Smooth muscle cell (in vitro differentiated cells): Measurements from ENCODE around the gene CAND2. TPM values are rescaled to one million over a fixed set of nuclear protein-coding genes. Genes with fewer than 3 reads are reported as not detected.
A peak's percentile ranks its signal among the peaks of the same experiment; 100 is the strongest.
"Not testable (repeated sequence)": the region's sequence is repeated elsewhere in the genome, so short reads cannot be mapped to it uniquely, and the experiment has no call there.

Source experiments
- DNase-seq: peaks from one replicate; lab custom pipeline; 2025; ENCODE audit not compliant: unreplicated experiment; lab: John Stamatoyannopoulos, UW
- H2AFZ ChIP-seq: fragments of 200-600 bp; sonication (generic); 2 replicates; pipeline ENCODE4 v1.6.0; 2016; ENCODE audit warnings: antibody characterized with exemption, low read depth, mild to moderate bottlenecking
- H3F3A ChIP-seq: fragments of 200-600 bp; sonication (generic); 2 replicates; pipeline ENCODE4 v1.6.0; 2017; ENCODE audit warnings: antibody characterized with exemption, low read depth
- H3K27ac ChIP-seq: fragments of 200-600 bp; sonication (generic); 2 replicates; pipeline ENCODE4 v1.5.1; 2016; ENCODE audit warnings: low read depth, mild to moderate bottlenecking
- H3K27me3 ChIP-seq: fragments of 200-600 bp; sonication (generic); 2 replicates; pipeline ENCODE4 v1.6.1; 2016; ENCODE audit warnings: low read depth, mild to moderate bottlenecking
- H3K36me3 ChIP-seq: fragments of 200-600 bp; sonication (generic); 2 replicates; pipeline ENCODE4 v1.5.1; 2016; ENCODE audit warnings: low read depth
- H3K4me1 ChIP-seq: fragments of 200-600 bp; sonication (generic); 2 replicates; pipeline ENCODE4 v1.5.1; 2016; ENCODE audit warnings: low read depth
- H3K4me2 ChIP-seq: fragments of 200-600 bp; sonication (generic); 2 replicates; pipeline ENCODE4 v1.6.0; 2016; ENCODE audit warnings: mild to moderate bottlenecking
- H3K4me3 ChIP-seq: fragments of 200-600 bp; sonication (generic); 2 replicates; pipeline ENCODE4 v1.5.1; 2016; ENCODE audit warnings: mild to moderate bottlenecking
- H3K79me2 ChIP-seq: fragments of 200-600 bp; sonication (generic); 2 replicates; pipeline ENCODE4 v1.6.0; 2016; ENCODE audit warnings: low read depth, mild to moderate bottlenecking
- H3K9ac ChIP-seq: fragments of 200-600 bp; sonication (generic); 2 replicates; pipeline ENCODE4 v1.6.0; 2016; ENCODE audit warnings: low read depth
- H3K9me3 ChIP-seq: fragments of 200-600 bp; sonication (generic); replicated peaks from 2 replicates; pipeline ENCODE4 v1.5.1; 2016; ENCODE audit warnings: low read depth
- H4K20me1 ChIP-seq: fragments of 200-600 bp; sonication (generic); 2 replicates; pipeline ENCODE4 v1.6.0; 2016; ENCODE audit warnings: low read depth
- CTCF ChIP-seq: fragments of 200-600 bp; sonication (generic); IDR thresholded peaks from 2 replicates; pipeline ENCODE4 v1.5.1; 2017; ENCODE audit warnings: borderline replicate concordance, mild to moderate bottlenecking, antibody characterized with exemption; ENCODE audit not compliant: insufficient read depth, poor library complexity, severe bottlenecking
- WGBS: methylation state at CpG from one replicate; pipeline ENCODE4 v1.1.7; 2016; ENCODE audit warnings: low lambda C conversion rate; 5-methylcytosine and 5-hydroxymethylcytosine counted together
- polyA plus RNA-seq: library from polyadenylated mRNA; unstranded; fragments of >200 nt; fragmentation: Nextera tagmentation; extraction: Ambion mirVana; gene quantifications from 2 replicates; pipeline ENCODE4 v1.2.1, GENCODE V29; 2016
- total RNA-seq: library from RNA; depleted of rRNA; stranded (reverse); fragments of >200 nt; gene quantifications from 2 replicates; pipeline ENCODE4 v1.2.3, GENCODE V29; 2014

CAND2 gene
- total and polyA plus RNA-seq, 2 experiments from 2014 or later = 2.1 to 2.7 TPM

- Histone ChIP-seq H3K79me2 (peaks cover 47% of the 10 kb centered on the region), H3K9me3 (no peaks in the 10 kb centered on the region), H3K36me3 (peaks cover 6% of the 10 kb centered on the region), H3K9ac (no peak overlapping the region), H3K4me3 (no peak overlapping the region), H3F3A (peaks cover 38% of the 10 kb centered on the region), H3K4me1 (peaks cover 32% of the 10 kb centered on the region), H3K4me2 (peak overlapping the region; percentile 99), H3K27me3 (no peaks in the 10 kb centered on the region), H3K27ac (peak overlapping the region; percentile 7), H4K20me1 (peaks cover 83% of the 10 kb centered on the region), H2AFZ (no peak overlapping the region)
- TF ChIP-seq CTCF = no peak
- 89% methylated on average over 6 of the region's 6 CpGs for WGBS
- no peak for DNase-seq
These were observed 41.0 kb downstream of the CAND2 start for GRCh38 chr3:12837295-12837986.

GRCh38 chr3:12838179-12838965, 41.9 kb downstream of the CAND2 start:
- Histone ChIP-seq H3K4me2 (peak overlapping the region; percentile 99), H3K4me3 (no peak overlapping the region), H3K9ac (peak overlapping the region; percentile 3), H3K79me2 (peaks cover 47% of the 10 kb centered on the region), H3F3A (peaks cover 32% of the 10 kb centered on the region), H4K20me1 (peaks cover 76% of the 10 kb centered on the region), H2AFZ (no peak overlapping the region), H3K27ac (peak overlapping the region; percentile 4), H3K36me3 (peaks cover 6% of the 10 kb centered on the region), H3K27me3 (no peaks in the 10 kb centered on the region), H3K4me1 (peaks cover 32% of the 10 kb centered on the region), H3K9me3 (no peaks in the 10 kb centered on the region)
- TF ChIP-seq CTCF = no peak
- 83% methylated on average over 13 of the region's 13 CpGs for WGBS
- no peak for DNase-seq

GRCh38 chr3:12839156-12839946, 42.9 kb downstream of the CAND2 start:
- H3K4me2 ChIP-seq = peak overlapping the region; percentile 99
- peaks cover 6% of the 10 kb centered on the region for H3K36me3 ChIP-seq
- peak overlapping the region; percentile 95 for H3K27ac ChIP-seq
- H3F3A ChIP-seq = peaks cover 28% of the 10 kb centered on the region
- H3K4me3 ChIP-seq = peak overlapping the region; percentile 69
- WGBS = 88% methylated on average over 11 of the region's 11 CpGs
- no peak overlapping the region for H2AFZ ChIP-seq
- peaks cover 47% of the 10 kb centered on the region for H3K79me2 ChIP-seq
- no peak for TF ChIP-seq CTCF
- no peak for DNase-seq
- H3K27me3 ChIP-seq = no peaks in the 10 kb centered on the region
- H3K9ac ChIP-seq = peak overlapping the region; percentile 98
- no peaks in the 10 kb centered on the region for H3K9me3 ChIP-seq
- peaks cover 32% of the 10 kb centered on the region for H3K4me1 ChIP-seq
- peaks cover 68% of the 10 kb centered on the region for H4K20me1 ChIP-seq

GRCh38 chr3:12840148-12840547, 43.7 kb downstream of the CAND2 start:
- Histone ChIP-seq H3K27ac (peak overlapping the region; percentile 95), H3K4me2 (peak overlapping the region; percentile 99), H3K4me3 (peak overlapping the region; percentile 69), H3K4me1 (peaks cover 32% of the 10 kb centered on the region), H3K9ac (peak overlapping the region; percentile 98), H3F3A (peaks cover 21% of the 10 kb centered on the region), H3K79me2 (peaks cover 47% of the 10 kb centered on the region), H4K20me1 (peaks cover 60% of the 10 kb centered on the region)
- H3K9me3 ChIP-seq, DNase-seq, H3K27me3 ChIP-seq, H2AFZ ChIP-seq, H3K36me3 ChIP-seq: not testable (repeated sequence)
- WGBS = 60% methylated on average over 10 of the region's 10 CpGs
